Ammon's horn (tissue), 1 donor: ENCODE data around the gene CPA1.

Experiments
- DNase-seq: peaks from one replicate; pipeline ENCODE4 v3.0.0-alpha.2; 2016; ENCODE audit warnings: low spot score

The CPA1 gene

DNA sequence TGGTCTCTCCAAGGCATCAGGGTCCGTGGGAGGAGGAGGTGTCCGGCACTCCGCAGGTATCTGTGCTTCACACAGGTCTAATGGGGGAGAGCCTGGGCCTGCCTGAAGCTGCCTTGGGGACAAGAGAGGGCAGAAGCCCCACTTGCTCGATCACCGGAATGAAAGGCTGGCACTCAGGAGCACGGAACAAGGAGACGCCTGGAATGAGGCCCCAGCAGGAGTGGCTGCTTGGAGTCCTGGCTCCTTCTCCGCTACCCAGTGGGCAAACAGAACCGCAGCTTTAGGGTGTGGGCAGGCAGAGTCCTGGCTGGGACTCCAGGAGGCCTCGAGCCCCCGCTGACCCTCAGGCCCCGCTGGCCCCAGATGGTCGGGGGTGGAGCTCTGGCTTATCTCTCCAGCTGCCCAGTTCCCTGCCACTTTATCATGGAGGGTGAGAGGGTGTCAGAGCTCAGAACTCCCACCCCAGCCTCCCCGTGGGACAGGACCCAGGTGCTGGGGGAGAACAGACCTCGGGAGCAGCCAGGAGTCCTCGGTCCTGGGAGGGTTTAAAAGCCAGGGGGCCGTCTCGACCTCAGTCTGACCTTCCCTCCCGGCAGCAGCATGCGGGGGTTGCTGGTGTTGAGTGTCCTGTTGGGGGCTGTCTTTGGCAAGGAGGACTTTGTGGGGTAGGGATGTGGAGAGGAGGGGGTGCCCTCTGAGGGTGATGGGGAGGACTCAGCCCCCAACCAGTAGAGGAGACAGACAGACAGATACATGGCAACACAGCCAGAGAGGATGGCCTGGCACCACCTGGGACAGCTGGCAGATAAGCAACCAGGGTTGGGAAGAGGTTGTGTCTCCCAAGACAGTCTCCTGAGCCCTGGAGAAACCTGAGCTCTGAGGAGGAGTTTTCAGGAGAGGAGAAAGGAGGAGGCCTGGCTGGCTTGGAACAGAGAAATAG is at the start of gene CPA1:
CPA1 (plus strand) TSS at position 574 of the 940 bp plus-strand sequence; CDS start at position 601, 27 bp downstream.
- no peak for DNase-seq

DNA sequence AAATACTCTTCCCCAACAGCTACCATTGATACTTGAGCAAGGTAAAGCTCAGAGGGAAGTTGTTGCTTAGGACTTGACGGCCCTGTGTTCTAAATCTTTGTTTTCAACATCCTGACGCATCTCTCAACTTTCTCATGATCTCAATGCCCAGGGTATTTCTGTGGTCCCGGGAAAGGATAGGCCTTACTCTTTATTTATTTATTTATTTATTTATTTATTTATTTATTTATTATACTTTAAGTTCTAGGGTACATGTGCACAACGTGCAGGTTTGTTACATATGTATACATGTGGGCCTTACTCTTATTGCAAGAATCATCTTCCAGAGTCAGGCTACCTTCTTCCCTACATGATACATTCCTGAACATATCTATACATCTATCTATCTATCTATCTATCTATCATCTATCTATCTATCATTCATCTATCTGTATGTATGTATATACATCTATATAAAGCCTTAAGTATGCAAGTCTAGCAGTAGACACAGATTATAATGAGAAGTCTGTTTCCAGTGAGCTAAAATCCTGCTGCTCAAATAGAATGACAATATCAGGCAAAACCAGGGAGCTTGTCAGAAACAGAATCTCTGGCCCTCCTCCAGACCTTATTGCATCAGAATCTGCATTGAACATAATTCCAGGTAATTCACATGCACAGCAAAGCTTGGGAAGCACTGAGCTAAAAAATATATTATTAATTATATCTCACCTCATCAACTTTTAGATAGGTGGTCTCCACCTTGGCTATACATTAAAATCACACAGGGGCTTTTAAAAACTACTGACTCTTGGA is 47.8 kb upstream of the CPA1 start:
- DNase-seq = no peak

DNA sequence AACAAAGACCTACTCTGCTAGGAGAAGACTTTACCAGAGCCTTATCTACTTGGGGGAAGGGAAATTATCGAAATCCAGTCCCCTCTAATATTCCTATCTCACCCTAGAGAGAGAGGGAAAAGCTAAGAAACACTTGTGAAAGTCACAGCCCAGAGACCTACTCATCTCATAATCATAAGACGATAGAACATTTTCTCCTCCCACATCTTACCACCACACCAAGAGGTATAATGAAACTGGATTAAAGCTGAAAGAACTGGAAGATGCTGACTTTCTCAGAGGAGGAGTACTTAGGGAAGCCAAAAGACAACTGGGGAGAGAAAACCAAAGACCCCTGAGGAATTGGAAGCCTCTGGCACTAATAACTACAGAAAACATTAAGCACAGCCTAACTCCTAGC is 46.5 kb upstream of the CPA1 start:
- no peak for DNase-seq

GRCh38 chr7:130334274-130334673 is 46.0 kb upstream of the CPA1 start:
- no peak for DNase-seq

GRCh38 chr7:130337410-130337971 is 42.8 kb upstream of the CPA1 start:
- no peak for DNase-seq

- no peak for DNase-seq
Measured at GRCh38 chr7:130338233-130338632, 42.1 kb upstream of the CPA1 start.

DNA sequence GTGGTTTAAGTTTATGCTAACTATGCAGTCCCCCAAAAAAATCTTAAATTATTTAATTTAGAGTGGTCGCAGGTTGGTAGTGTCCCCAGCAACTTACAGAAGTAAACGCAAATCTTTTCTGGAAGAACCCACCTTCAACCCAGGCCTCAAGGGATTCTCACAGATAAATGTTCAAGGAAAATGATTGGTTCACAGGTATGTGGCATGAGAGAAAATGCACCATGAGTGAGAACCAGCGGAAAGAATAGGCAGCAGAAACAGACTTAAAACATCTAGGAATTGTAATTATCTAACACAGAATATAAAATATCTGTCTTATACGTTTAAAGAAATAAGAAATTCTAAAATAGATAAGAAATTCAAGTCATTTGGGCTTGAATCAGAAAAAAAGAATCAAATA is 38.4 kb upstream of the CPA1 start:
- DNase-seq = no peak

- DNase-seq = no peak
Measured at GRCh38 chr7:130342701-130343380, 37.5 kb upstream of the CPA1 start.

DNA sequence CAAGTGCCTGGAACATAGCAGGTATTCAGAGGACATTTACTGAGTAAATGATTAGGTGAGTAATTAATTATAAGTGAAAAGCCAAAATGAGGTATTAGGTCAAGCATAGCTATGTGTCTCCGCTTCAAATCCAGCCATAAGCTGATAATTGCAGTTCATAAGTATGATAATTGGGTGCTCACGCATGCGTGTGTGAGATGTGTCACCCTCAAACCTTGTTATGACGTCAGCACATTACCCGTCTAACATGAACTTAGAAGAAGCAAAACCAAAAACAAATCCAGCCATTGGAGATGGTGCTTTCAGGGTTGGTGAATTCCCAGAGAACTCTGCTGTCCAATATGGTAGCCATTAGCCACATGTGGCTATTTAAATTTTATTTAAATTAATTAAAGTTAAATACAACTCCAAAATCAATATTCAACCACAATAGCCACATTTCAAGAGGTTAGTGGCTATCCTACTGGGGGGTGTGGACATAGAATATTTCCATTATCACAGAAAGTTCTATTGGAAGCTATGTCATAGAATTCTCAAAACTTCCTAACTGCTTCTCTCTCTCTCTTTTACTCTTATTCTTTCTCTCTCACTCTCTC is 35.9 kb upstream of the CPA1 start, which contains the start of gene CPA5:
CPA5 (plus strand) TSS at position 546 of the 596 bp plus-strand sequence. CDS start 1,670 bp downstream, outside the sequence.
- DNase-seq = no peak

GRCh38 chr7:130345136-130345535 is 35.2 kb upstream of the CPA1 start:
- no peak for DNase-seq

DNA sequence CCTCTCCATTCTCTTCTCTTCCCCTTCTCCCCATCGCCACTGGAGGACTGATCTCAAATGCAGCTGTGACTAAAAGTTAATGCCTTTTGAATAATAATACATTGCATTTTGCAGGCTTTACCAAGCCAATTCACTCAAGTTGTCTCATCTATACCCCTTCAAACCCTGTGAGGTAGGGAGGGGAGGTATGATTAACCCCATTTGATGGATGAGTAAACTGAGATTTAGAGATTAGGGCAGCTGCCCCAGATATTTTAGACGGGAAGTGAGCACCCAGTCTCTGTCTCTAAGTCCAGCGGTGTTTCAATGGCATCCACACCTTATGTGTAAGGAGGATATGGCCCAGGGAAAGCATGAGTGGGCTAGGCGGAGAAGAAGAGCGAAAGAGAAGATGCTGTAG is 34.6 kb upstream of the CPA1 start:
- no peak for DNase-seq

- DNase-seq = no peak
Measured at GRCh38 chr7:130346177-130346905, 34.0 kb upstream of the CPA1 start.

GRCh38 chr7:130346941-130347340 is 33.4 kb upstream of the CPA1 start:
- DNase-seq = no peak

- no peak for DNase-seq
Measured at GRCh38 chr7:130349911-130350782, 30.1 kb upstream of the CPA1 start.

DNA sequence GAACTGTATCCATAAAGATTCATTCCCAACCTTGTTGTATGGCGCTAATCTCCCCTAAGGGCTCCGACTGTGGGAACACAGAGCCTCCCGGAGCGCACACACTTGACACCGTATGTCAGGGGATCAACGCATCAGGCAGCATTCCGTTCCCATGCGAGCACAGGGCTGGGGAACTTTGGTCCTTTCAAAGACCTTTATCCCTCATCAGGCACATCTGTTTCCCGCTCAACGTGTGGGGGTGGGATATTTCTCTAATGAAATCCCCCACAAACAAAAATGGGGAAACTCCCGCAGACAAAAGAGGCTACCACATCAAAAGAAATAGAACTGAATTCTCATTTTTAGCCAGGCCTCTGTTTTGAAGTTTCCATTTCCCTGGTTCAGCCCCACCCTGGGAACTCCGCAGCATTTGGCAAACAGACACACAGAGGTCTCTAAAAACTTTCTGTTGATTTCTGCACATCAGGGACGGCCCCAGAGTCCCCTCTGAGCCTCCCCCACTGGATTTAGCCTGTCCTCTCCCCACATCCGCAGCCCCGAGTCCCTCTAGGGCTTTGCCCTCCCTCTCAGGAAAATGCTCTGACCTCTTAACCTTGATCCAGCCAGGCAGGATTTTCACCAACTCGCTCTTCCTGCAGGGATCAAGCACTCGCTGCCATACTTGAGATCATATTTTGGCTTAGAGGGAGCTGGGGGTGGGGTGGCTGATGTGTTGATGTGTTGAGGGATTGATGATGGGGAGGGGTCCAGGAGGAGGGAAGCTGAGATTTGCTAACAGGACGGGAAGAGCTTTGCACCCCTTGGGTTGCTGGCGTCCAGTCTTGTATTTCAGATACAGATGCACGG is 29.1 kb upstream of the CPA1 start:
- no peak for DNase-seq

DNA sequence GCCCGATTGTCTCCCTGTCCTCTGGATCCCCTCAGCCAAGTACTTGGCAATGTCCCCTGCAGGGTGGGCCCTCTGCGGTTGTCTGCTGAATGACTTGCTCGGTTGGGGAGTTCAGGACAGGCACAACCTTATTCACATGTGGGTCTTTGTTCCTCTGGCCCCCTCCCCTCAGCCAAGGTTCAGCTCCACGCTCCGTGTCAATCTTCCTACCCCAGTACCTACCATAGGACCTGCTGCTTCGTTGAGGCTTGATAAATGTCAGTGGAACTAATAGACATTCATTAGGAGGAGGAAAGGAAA is 28.6 kb upstream of the CPA1 start:
- no peak for DNase-seq

DNA sequence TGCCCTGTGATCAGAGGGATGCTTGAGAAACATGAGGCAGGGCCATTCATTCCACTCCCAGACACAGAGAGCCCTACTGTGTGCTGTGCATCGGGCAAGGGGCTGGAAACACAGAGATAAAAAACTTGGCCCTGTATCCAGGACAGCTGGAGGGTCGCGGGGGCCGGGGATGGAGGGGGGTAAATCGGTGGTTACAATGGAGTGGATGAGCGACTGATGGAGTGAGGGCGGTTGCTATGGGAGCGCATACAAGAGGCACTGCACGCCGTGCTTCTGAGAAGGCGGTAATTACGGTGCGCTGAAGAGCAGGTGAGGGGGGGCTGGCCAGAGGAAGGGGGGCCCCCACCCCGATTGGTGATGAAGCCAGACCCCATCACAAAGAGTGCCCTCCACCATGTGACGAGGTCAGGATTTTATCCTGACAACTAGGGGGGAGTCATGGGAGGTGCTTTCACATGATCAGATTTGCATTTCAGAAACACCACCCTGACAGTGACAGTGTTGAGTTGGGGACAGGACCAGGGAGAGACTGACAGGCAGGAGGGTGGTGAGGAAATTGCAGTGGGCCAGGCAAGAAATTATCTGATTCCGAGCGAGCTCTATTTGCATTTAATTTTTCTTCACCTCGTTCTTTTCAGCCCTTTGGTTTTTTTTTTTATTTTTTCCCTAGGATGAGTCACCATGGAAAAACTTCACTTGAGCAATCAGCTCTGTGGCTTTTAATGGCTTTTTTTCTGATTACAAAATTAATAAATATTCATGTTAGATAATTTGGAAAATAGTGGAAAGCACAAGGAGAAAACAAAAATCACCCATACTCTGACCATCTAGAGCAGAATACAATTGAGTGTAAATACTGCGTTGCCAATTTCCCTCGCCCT is 27.9 kb upstream of the CPA1 start:
- peak; percentile 64 for DNase-seq

GRCh38 chr7:130353196-130353595 is 27.1 kb upstream of the CPA1 start:
- DNase-seq = no peak
